GM12872 (cell line): ENCODE results near the gene ESRRB.

ENCODE experiments used
- CTCF ChIP-seq: IDR thresholded peaks from 3 replicates; pipeline ENCODE4 v1.5.1; 2011; ENCODE audit warnings: low read depth, mild to moderate bottlenecking, low read length, moderate library complexity; ENCODE audit not compliant: insufficient read depth

Gene ESRRB

GRCh38 chr14:76375947-76376404 is at the start of gene ESRRB:
Gene ESRRB, plus strand, starts transcription at chr14:76376137. Its CDS starts 265 bp downstream, at chr14:76376402.
- no peak for TF ChIP-seq CTCF

GRCh38 chr14:76326918-76327689 is 48.8 kb upstream of the ESRRB start:
- TF ChIP-seq CTCF = no peak

GRCh38 chr14:76328457-76329137 is 47.3 kb upstream of the ESRRB start:
- no peak for TF ChIP-seq CTCF

GRCh38 chr14:76329154-76329928 is 46.6 kb upstream of the ESRRB start:
- TF ChIP-seq CTCF = no peak

- no peak for TF ChIP-seq CTCF
Measured at GRCh38 chr14:76329951-76330350, 46.0 kb upstream of the ESRRB start.

- no peak for TF ChIP-seq CTCF
Measured at GRCh38 chr14:76330411-76331327, 45.3 kb upstream of the ESRRB start.
